Parathyroid adenoma (tissue), 2 donors: Measurements from ENCODE around the gene TSPAN14.

Experiments
- H2AFZ ChIP-seq: fragments of 300-600 bp; sonication (generic); one replicate; pipeline ENCODE4 v1.7.0; 2017; ENCODE audit warnings: antibody characterized with exemption, mild to moderate bottlenecking
- H3K27ac ChIP-seq: fragments of 300-600 bp; sonication (generic); one replicate; pipeline ENCODE4 v1.7.0; 2017
- H3K27me3 ChIP-seq: fragments of 300-600 bp; sonication (generic); one replicate; pipeline ENCODE4 v1.7.0; 2017; ENCODE audit warnings: low read length; ENCODE audit not compliant: control insufficient read depth, insufficient read depth
- H3K36me3 ChIP-seq: fragments of 300-600 bp; sonication (generic); one replicate; pipeline ENCODE4 v1.7.0; 2017; ENCODE audit warnings: low read length; ENCODE audit not compliant: control insufficient read depth, insufficient read depth
- H3K4me1 ChIP-seq: fragments of 300-600 bp; sonication (generic); one replicate; pipeline ENCODE4 v1.7.0; 2017; ENCODE audit warnings: control low read depth
- H3K4me2 ChIP-seq: fragments of 300-600 bp; sonication (generic); one replicate; pipeline ENCODE4 v1.7.0; 2017; ENCODE audit warnings: low read length
- H3K4me3 ChIP-seq: fragments of 300-600 bp; sonication (generic); one replicate; pipeline ENCODE4 v1.7.0; 2017; ENCODE audit warnings: low read depth, low read length
- H3K79me2 ChIP-seq: fragments of 300-600 bp; sonication (generic); one replicate; pipeline ENCODE4 v1.7.0; 2017; ENCODE audit warnings: control low read depth
- H3K9ac ChIP-seq: fragments of 300-600 bp; sonication (generic); one replicate; pipeline ENCODE4 v1.7.0; 2017; ENCODE audit warnings: mild to moderate bottlenecking
- H3K9me3 ChIP-seq: fragments of 300-600 bp; sonication (generic); one replicate; pipeline ENCODE4 v1.7.0; 2017; ENCODE audit warnings: low read length; ENCODE audit not compliant: control insufficient read depth
- CTCF ChIP-seq: fragments of 300-600 bp; sonication (generic); IDR thresholded peaks from one replicate; pipeline ENCODE4 v1.7.0; 2017; ENCODE audit warnings: antibody characterized with exemption, mild to moderate bottlenecking
- donor health status: primary hyperparathyroidism.

Gene TSPAN14

GRCh38 chr10:80580638-80581468 lies 126.7 kb downstream of the TSPAN14 start:
- Histone ChIP-seq H3K79me2 (no peaks in the 10 kb centered on the region), H3K4me1 (no peaks in the 10 kb centered on the region), H3K36me3 (no peaks in the 10 kb centered on the region), H3K27me3 (no peaks in the 10 kb centered on the region), H3K9ac (no peak overlapping the region), H3K9me3 (no peaks in the 10 kb centered on the region), H3K27ac (no peak overlapping the region), H3K4me2 (no peak overlapping the region), H3K4me3 (no peak overlapping the region), H2AFZ (no peak overlapping the region)
- no peak for TF ChIP-seq CTCF

- Histone ChIP-seq H3K4me2 (no peak overlapping the region), H2AFZ (no peak overlapping the region), H3K27me3 (no peaks in the 10 kb centered on the region), H3K9me3 (no peaks in the 10 kb centered on the region), H3K9ac (no peak overlapping the region), H3K4me3 (no peak overlapping the region), H3K27ac (no peak overlapping the region), H3K36me3 (no peaks in the 10 kb centered on the region), H3K79me2 (no peaks in the 10 kb centered on the region), H3K4me1 (no peaks in the 10 kb centered on the region)
- TF ChIP-seq CTCF: no peak
Measured at GRCh38 chr10:80581469-80581835, 127.3 kb downstream of the TSPAN14 start.

- Histone ChIP-seq H3K4me1 (no peaks in the 10 kb centered on the region), H3K9me3 (no peaks in the 10 kb centered on the region), H3K4me2 (no peak overlapping the region), H3K27me3 (no peaks in the 10 kb centered on the region), H3K36me3 (no peaks in the 10 kb centered on the region), H3K9ac (no peak overlapping the region), H3K79me2 (no peaks in the 10 kb centered on the region), H3K27ac (no peak overlapping the region), H2AFZ (no peak overlapping the region), H3K4me3 (no peak overlapping the region)
- TF ChIP-seq CTCF: no peak
Measured at GRCh38 chr10:80582286-80582960, 128.3 kb downstream of the TSPAN14 start.
